ENCODE data around the gene VPS16.
A peak's percentile ranks its signal among the peaks of the same experiment; 100 is the strongest.

VPS16 gene

GRCh38 chr20:2836035-2836434 is 4.5 kb upstream of the VPS16 start:
- no peak for DNase-seq

DNA sequence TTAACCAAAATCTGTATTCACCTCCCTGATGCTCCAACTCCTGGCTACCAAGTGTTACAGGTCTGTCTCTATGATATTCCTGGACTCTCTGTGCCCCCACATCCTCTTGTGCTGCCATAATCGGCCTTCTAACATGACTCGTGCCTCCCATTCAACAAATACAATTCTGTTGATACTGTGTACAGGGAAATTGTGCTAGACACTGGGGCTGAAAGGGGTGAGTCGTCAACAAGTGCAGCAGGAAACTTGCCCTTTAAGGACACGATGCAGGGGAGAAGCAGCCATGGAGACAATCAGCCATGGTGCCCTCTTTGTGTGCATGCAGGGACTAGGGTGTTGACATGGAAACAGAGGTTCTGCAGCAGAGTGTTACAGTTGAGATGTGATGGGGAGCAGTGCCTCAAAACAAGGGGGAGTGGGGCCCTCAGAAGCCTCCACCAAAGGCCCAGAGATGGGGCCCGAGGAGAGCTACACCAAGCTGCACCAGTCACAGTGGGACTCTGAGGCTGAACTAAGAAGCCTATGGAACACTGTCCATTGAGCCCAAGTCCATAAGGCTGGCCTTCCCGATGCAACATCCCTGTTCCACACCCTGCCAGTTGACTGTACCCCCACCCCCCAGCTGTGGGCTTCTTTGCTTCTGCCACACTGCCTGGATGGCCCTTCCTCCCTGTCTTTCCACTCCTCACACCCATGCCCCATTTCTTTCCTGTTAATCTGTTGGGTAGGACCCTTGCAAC is 3.2 kb upstream of the VPS16 start:
- no peak for DNase-seq

DNA sequence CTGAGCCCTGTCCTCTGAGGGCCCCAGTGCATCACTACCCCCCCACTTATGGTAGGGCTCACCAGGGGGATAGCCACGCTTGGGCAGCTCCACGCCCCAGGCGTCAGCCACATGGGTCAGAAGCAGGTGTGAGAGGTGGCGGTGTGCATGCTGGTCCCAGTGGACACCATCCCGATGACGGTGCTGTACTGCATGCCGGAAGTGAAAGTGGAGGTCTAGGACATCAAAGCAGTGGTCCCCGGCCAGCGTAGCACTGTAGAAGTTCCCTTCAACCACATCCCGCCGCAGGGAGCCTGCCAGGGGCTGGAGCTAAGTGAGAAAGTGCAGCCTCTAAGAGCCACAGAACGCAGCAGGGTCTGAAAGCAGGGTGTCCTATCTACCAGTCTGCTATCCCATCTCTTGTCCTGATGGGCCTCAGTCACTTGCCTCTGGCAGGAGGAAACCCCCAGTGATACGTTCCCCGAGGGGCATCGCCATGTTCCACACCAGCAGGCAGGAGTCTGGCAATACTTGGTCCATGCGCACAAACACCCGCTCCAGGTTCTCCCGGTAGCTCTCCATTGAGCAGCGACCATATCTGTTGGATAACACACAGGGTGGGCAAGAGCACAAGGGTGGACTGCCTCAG is 2.3 kb upstream of the VPS16 start:
- DNase-seq: no peak

- DNase-seq: no peak
These were observed 1.5 kb upstream of the VPS16 start for GRCh38 chr20:2838847-2839671.

GRCh38 chr20:2839732-2840137 is 810 bp upstream of the VPS16 start:
- DNase-seq: no peak

DNA sequence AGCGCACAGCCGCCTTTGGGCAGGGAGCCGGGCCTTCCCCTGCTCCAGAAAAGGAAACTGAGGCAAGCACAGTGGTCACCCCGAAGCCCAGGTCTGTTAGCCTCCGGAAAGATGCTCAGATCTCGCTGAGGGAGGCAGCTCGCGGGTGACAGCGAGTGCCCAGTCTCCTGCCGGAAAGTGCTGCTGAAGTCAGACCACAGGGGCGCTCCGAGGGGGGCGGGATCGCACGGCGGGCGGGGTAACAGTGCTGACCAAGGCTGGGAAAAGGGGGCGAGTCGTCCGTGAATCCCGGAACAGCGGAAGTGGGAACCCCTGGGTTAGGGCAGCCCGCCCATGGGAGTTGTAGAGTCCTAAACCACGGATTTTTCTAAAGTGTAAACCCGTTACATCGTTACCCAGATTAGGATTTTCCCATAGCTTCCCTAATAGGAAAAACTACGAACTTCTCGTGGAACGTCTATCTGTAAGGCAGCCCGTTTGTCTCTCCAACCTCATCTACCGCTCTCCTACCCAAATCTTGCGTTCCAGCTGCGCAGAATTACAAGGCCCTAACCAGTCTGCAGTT is 504 bp downstream of the VPS16 start:
- peak; percentile 43 for DNase-seq

GRCh38 chr20:2845607-2846006 is 5.1 kb downstream of the VPS16 start:
- no peak for DNase-seq

DNA sequence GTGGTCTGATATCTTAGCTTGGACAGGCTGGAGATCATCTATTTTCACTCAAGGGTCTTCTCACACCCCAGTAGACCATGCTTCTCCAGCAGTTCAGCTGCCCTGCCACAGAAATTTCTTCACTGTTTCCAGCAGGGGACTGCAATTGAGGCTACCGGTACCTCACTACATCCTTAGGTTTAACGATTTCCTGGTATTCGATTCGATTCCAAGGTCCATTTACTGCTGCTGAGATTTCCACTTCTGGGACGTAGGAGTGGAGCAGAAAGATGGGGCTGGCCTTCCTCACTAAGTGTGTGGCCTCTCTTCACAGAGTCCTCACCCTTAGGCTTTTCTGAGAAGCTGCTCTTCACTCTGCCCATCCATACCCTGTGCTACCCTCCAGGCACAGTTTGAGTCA is 6.2 kb downstream of the VPS16 start:
- no peak for DNase-seq

GRCh38 chr20:2847802-2848201 is 7.3 kb downstream of the VPS16 start:
- DNase-seq: no peak

DNA sequence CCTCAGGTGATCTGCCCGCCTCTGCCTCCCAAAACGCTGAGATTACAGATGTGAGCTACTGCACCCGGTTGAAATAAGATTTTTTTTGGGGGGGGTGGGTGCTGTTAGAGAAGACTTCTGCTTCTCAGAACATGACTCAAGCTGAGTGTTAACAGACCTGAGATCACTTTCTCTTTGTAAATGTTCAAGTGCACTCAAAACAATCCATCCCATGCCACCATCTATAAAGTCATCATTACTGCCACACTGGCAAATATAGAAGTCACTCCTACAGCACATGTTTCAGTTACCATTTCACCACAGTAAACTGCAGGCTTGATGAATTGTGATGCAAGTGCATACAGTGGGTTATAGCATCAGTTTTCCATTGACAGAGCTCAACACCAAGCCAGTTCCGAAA is 9.0 kb downstream of the VPS16 start:
- no peak for DNase-seq

DNA sequence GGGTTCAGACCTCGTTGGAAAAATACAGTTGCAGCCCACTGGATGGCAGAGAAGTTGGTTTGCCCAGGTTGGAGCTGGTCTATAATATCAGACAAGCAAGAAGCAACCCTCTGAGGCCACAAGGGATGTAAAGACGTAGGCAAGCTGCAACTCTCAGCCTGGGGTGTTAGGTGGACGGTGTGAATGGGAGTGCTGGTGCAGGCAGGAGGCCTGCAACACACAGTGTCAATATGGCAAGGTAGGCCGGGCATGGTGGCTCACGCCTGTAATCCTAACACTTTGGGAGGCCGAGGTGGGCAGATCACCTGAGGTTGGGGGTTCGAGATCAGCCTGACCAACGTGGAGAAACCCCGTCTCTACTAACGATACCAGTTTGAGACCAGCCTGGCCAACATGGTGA is 10.5 kb downstream of the VPS16 start:
- DNase-seq: no peak

- no peak for DNase-seq
These were observed 18.0 kb downstream of the VPS16 start for GRCh38 chr20:2858591-2858990.

DNA sequence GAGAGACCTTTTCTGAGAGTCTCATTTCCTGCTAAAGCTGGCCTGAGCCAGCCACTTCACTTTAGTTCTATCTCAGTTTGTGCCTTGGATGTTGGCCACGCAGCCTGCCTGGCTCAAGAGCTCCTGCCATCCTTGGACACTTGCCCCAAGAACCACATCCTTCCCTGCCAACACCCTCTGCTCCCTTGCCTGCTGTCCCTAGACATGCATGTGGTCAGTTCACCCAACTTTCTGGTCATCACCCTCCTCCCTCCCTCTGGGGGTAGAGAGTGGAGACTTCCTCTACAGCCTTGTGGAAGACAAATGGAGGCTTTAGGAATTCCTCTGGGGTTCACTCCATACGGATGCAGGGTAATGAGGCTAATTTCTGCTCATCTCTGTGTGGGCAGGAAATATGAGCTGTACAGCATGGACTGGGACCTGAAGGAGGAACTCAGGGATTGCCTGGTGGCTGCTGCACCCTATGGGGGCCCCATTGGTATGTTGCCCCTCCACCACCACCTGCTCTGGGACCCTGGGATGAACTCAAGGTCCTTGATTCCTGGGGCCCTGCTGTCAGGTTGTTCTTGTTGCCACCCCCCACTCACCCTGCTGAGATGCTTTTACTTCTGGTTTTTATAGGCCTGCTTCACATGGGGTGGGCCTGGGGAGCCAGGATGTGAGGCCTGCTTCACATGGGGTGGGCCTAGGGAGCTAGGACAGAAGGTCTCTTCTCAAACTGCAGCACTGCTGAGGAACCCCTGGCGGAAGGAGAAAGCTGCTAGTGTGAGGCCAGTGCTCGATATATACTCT is 19.0 kb downstream of the VPS16 start:
- no peak for DNase-seq

DNA sequence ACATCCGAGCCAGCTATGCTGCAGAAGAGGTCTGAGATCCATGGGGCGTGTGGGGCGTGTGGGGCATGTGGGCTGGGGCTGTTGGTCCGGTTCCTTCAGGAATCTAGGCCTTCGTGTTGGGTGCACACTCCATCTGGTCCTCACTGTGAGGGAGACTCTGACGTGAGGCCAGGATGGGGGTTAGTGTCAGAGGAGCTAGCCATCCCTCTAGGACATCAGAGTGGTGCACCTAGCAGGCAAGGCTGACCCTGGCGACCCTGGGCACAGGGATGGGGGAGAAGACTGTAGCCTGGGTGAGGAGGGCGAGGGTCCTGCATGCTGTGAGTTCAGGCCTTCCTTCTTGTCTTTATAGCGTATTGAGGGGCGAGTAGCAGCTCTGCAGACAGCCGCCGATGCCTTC is 24.1 kb downstream of the VPS16 start:
- DNase-seq: no peak

GRCh38 chr20:2865101-2865500 is 24.6 kb downstream of the VPS16 start:
- no peak for DNase-seq

GRCh38 chr20:2865630-2866029 is 25.1 kb downstream of the VPS16 start:
- DNase-seq: peak; percentile 40

- no peak for DNase-seq
These were observed 25.7 kb downstream of the VPS16 start for GRCh38 chr20:2866236-2866635.

DNA sequence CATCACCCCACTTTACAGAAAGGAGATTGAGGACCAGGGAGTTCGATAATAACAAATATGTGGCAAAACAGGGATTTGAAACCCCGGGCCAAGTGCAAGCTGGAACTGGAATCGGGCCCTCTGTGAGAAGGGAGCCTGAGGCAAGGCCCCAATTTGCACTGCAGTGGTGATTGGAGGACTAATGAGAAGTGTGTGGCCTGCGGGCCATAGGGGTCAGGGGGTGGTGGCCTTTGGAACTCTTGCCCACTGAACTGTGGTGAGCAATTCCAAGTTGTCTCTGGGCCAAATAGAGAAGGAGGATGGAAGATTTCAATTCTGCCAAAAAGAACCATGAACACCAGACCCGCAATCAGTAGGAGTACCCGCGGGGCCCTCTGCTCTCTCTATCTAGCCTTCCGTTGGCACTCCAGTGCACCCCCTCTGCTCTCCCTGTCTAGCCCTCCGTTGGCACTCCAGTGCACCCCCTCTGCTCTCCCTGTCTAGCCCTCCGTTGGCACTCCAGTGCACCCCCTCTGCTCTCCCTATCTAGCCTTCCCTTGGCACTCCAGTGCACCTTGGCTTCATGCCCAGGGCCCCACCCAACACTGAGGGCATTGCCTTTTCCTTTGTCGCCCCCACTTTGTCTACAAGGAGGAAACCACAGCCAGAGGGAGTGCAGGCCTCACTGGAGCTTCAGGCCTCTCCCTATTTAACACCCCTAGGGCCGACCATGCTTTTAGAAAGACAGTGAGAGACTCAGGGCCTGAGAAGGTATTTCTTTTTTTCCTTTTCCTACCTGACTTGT is 26.7 kb downstream of the VPS16 start:
- peak; percentile 21 for DNase-seq

DNA sequence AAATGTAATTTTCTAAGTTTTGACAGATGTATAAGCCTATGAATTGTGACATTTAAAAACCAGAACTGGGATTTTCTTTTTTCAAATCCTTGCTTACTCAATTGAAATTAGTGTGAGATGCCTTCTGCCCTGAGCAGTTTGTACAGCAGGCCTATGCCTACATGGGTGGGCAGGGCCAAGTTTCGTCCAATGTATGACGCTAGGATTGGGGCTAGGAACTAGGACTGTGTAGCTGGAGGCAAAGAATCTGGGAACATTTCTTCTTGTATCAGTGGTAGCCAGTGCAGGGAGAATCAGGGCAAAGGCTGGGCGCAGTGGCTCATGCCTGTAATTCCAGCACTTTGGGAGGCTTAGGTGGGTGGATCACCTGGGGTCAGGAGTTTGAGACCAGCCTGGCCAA is 28.8 kb downstream of the VPS16 start:
- DNase-seq: no peak

GRCh38 chr20:2871111-2871465 is 30.5 kb downstream of the VPS16 start:
- no peak for DNase-seq

DNA sequence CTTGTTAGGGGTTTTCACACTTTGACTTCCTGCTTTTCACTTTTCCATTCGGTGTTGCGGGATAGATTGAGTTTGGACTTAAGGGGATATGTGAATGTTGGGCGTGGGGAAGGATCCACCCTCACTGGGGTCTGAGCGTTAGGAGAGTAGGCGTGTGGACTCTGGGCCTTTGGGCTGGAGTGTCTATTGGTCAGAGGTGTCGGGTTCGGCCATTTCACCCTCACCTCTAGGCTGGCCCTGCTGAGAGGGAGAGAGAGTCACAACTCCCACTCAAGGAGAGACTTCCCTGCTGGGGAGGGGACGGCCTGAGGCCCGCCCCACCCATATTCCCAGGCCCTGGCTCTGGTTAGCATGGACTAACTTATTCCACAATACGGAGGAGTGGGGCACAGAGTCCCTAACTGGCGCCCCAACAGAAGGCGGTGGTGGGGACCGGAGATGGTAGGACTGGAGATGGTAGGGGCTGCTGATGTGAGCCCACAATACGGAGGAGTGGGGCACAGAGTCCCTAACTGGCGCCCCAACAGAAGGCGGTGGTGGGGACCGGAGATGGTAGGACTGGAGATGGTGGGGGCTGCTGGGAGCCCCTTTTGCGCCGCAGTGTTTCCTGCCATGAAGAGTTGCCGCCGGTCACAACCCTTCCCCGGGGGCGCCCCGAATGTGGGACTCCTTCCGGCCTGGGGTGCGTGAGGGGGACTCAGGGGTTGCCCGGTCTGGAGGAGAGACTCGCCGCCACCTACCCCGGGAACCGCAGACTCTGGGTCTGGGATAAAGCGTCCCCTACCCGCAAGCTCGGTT is 31.3 kb downstream of the VPS16 start:
- DNase-seq: no peak

Data from CD4-positive, alpha-beta T cell treated with Interleukin-17A for 4 hours (primary cell).